Breast epithelium (tissue), 3 donors: Measurements from ENCODE around the gene STX18.

ENCODE experiments used
- POLR2AphosphoS5 ChIP-seq, 3 donors: sonication (generic); formaldehyde crosslinking; IDR thresholded peaks; one replicate each; pipeline ENCODE4 v1.6.1; 2017; ENCODE audit warnings: antibody characterized with exemption in 3 of 3
- TF ChIP-seq, protein P1 (sequence below), 3 donors: fragments of 450-650 bp; IDR thresholded peaks; one replicate each; pipeline ENCODE4 v1.5.1; 2016 to 2017; ENCODE audit warnings: antibody characterized with exemption in 3 of 3, mild to moderate bottlenecking in 3 of 3, moderate library complexity in 3 of 3

DNA sequence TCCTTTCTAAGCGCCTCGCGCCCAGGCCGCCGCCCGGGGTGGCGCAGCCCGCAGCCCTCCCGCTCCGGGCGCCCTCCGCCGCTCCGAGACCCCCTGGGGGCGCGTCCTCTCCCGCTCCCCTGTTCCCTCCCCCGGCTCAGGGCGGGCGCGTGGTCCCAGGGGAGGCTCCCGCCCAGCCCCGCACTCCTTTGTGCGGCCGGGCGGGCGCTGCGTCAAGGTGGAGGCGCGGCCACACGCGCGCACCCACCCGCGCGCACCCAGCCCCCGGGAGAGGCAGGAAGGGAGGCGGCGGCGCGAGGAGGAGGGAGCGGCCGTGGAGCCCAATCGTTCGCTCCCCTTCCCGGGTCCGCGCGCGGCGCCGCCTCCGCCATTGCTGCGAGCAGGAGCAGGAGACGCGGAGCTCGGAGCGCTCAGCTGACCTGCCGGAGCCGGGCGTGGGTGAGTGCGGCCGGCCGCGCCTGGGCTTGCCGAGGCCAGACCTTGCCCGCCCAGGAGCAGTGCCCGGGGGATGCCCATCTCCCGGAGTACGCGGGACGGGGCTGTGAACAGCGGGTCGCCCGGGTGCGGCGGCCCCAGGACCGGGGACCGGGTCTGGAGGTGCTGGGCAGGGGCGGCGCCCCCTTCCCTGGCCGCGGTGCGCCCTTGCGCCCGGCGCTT, 155.0 kb downstream of the STX18 start, which contains the start of gene NSG1:
- TF ChIP-seq POLR2AphosphoS5 (IDR thresholded peaks at IDR 0.05), result no peak
- TF ChIP-seq, protein P1, sequence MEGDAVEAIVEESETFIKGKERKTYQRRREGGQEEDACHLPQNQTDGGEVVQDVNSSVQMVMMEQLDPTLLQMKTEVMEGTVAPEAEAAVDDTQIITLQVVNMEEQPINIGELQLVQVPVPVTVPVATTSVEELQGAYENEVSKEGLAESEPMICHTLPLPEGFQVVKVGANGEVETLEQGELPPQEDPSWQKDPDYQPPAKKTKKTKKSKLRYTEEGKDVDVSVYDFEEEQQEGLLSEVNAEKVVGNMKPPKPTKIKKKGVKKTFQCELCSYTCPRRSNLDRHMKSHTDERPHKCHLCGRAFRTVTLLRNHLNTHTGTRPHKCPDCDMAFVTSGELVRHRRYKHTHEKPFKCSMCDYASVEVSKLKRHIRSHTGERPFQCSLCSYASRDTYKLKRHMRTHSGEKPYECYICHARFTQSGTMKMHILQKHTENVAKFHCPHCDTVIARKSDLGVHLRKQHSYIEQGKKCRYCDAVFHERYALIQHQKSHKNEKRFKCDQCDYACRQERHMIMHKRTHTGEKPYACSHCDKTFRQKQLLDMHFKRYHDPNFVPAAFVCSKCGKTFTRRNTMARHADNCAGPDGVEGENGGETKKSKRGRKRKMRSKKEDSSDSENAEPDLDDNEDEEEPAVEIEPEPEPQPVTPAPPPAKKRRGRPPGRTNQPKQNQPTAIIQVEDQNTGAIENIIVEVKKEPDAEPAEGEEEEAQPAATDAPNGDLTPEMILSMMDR (IDR thresholded peaks at IDR 0.05), result no peak
